ENCODE results near the gene RAB44.

DNA sequence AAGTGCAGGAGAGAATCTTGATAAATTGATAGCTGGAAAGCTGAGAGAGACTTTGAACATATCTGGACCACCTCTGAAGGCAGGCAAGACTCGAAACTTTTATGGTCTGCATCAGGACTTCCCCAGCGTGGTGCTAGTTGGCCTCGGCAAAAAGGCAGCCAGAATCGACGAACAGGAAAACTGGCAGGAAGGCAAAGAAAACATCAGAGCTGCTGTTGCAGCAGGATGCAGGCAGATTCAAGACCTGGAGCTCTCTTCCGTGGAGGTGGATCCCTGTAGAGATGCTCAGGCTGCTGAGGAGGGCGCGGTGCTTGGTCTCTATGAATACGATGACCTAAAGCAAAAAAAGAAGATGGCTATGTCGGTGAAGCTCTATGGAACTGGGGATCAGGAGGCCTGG lies 23.7 kb upstream of the RAB44 start:
- TF ChIP-seq GATA2 (IDR thresholded peaks at IDR 0.05; ENCODE audit: low read depth, low read length): no peak
- TF ChIP-seq GATA3 (IDR thresholded peaks at IDR 0.05; ENCODE audit: low read depth, low read length): no peak

Measured in SH-SY5Y (cell line).